Fibroblast of lung (primary cell): ENCODE measurements around the gene TMEM225B. TPM values are rescaled to one million over a fixed set of nuclear protein-coding genes. Genes with fewer than 3 reads are reported as not detected.

Experiments used
- DNase-seq, 2 donors: peaks; one replicate each; pipeline versions ENCODE4 v3.0.0 to v3.0.0-alpha.2; 2010; ENCODE audit warnings: low read depth in 2 of 2
- H2AFZ ChIP-seq: 2 replicates; pipeline ENCODE4 v1.5.1; 2012; ENCODE audit warnings: low read length, control low read depth, inconsistent platforms
- H3K27ac ChIP-seq: 2 replicates; pipeline ENCODE4 v1.5.1; 2011; ENCODE audit warnings: low read length, control low read depth; ENCODE audit not compliant: insufficient read depth
- H3K27me3 ChIP-seq: 2 replicates; pipeline ENCODE4 v1.5.1; 2011; ENCODE audit warnings: mild to moderate bottlenecking, low read length; ENCODE audit not compliant: control insufficient read depth, insufficient read depth
- H3K36me3 ChIP-seq: 2 replicates; pipeline ENCODE4 v1.5.1; 2011; ENCODE audit warnings: low read length; ENCODE audit not compliant: control insufficient read depth, insufficient read depth
- H3K4me1 ChIP-seq: 2 replicates; pipeline ENCODE4 v1.5.1; 2011; ENCODE audit warnings: low read length; ENCODE audit not compliant: control insufficient read depth, insufficient read depth; ENCODE audit errors: extremely low read depth
- H3K4me2 ChIP-seq: 2 replicates; pipeline ENCODE4 v1.5.1; 2011; ENCODE audit warnings: low read length, control low read depth; ENCODE audit not compliant: insufficient read depth; ENCODE audit errors: extremely low read depth
- H3K4me3 ChIP-seq, 4 experiments: fragments of 200-600 bp in 1 of 4; sonication (generic) in 1 of 4; replicated peaks in 1 of 4; 2 replicates each; pipeline ENCODE4 v1.5.1; 2011 to 2016; ENCODE audit warnings: low read length in 4 of 4, low read depth in 3 of 4, mild to moderate bottlenecking in 3 of 4, control low read depth in 2 of 4, inconsistent platforms in 1 of 4, mixed read lengths in 1 of 4; ENCODE audit not compliant: insufficient read depth in 1 of 4; ENCODE audit errors: control extremely low read depth in 1 of 4
- H3K79me2 ChIP-seq: 2 replicates; pipeline ENCODE4 v1.5.1; 2012; ENCODE audit warnings: mild to moderate bottlenecking, low read length, inconsistent platforms; ENCODE audit not compliant: control insufficient read depth, insufficient read depth
- H3K9ac ChIP-seq: 2 replicates; pipeline ENCODE4 v1.5.1; 2011; ENCODE audit warnings: mild to moderate bottlenecking, low read length, control low read depth; ENCODE audit not compliant: insufficient read depth
- H3K9me3 ChIP-seq: 2 replicates; pipeline ENCODE4 v1.5.1; 2012; ENCODE audit warnings: low read depth, low read length; ENCODE audit not compliant: control insufficient read depth, insufficient read depth
- H4K20me1 ChIP-seq: 2 replicates; pipeline ENCODE4 v1.5.1; 2011; ENCODE audit warnings: low read length; ENCODE audit not compliant: control insufficient read depth, insufficient read depth; ENCODE audit errors: extremely low read depth
- CTCF ChIP-seq, 2 donors: IDR thresholded peaks in 1 of 2; conservative IDR thresholded peaks in 1 of 2; 1 replicate in 1 of 2; 2 replicates in 1 of 2; pipeline ENCODE4 v1.5.1; 2011 to 2012; ENCODE audit warnings: low read length in 2 of 2, control low read depth in 1 of 2, inconsistent platforms in 1 of 2, low read depth in 1 of 2, mild to moderate bottlenecking in 1 of 2
- EZH2 ChIP-seq: IDR thresholded peaks from 2 replicates; pipeline ENCODE4 v1.5.1; 2012; ENCODE audit warnings: low read length, control low read depth, mild to moderate bottlenecking; ENCODE audit errors: missing control alignments
- polyA plus RNA-seq, 2 donors: library from polyadenylated mRNA; depleted of rRNA in 1 of 2; stranded (reverse) in 1 of 2; unstranded in 1 of 2; fragments of >200 nt; gene quantifications; 2 replicates each; pipeline ENCODE4 v1.2.1, GENCODE V29; 2011 to 2012; ENCODE audit warnings: missing spikeins in 1 of 2
- total RNA-seq: library from RNA; depleted of rRNA; stranded (reverse); fragments of >200 nt; gene quantifications from 2 replicates; pipeline ENCODE4 v1.2.1, GENCODE V29; 2014

TMEM225B gene
- total and polyA plus RNA-seq, 2 donors (not counting 1 experiment from before 2014, with no cell fraction given), result 1.2 to 1.3 TPM

GRCh38 chr7:99643464-99643863 is 45.4 kb downstream of the TMEM225B start:
- TF ChIP-seq CTCF (conservative IDR thresholded peaks at IDR 0.05 in 1 of 2, IDR thresholded peaks at IDR 0.05 in 1 of 2; ENCODE audit: low read depth in 1 of 2, low read length in 2 of 2) (no peak), EZH2 (no peak)
- H3K4me2 ChIP-seq, result no peak overlapping the region

GRCh38 chr7:99644431-99644830 is 46.4 kb downstream of the TMEM225B start:
- Histone ChIP-seq H3K9me3 (no peaks in the 10 kb centered on the region), H3K4me1 (no peaks in the 10 kb centered on the region), H3K27me3 (no peaks in the 10 kb centered on the region), H2AFZ (no peak overlapping the region), H3K9ac (no peak overlapping the region), H3K36me3 (no peaks in the 10 kb centered on the region), H3K79me2 (no peaks in the 10 kb centered on the region), H3K4me2 (no peak overlapping the region), H3K27ac (no peak overlapping the region), H4K20me1 (no peaks in the 10 kb centered on the region), H3K4me3 (no peak overlapping the region)
- TF ChIP-seq EZH2 (no peak), CTCF (conservative IDR thresholded peaks at IDR 0.05 in 1 of 2, IDR thresholded peaks at IDR 0.05 in 1 of 2; ENCODE audit: low read depth in 1 of 2, low read length in 2 of 2) (no peak)
- no peak for DNase-seq

More at GRCh38 chr7:99643464-99643863, 45.4 kb downstream of the TMEM225B start:
- H4K20me1 ChIP-seq, result no peaks in the 10 kb centered on the region
- H2AFZ ChIP-seq, result no peak overlapping the region
- H3K36me3 ChIP-seq, result no peaks in the 10 kb centered on the region
- no peaks in the 10 kb centered on the region for H3K9me3 ChIP-seq
- H3K27ac ChIP-seq, result no peak overlapping the region
- H3K27me3 ChIP-seq, result no peaks in the 10 kb centered on the region
- no peak overlapping the region for H3K4me3 ChIP-seq
- H3K79me2 ChIP-seq, result no peaks in the 10 kb centered on the region
- no peaks in the 10 kb centered on the region for H3K4me1 ChIP-seq
- DNase-seq, result no peak
- no peak overlapping the region for H3K9ac ChIP-seq

- Histone ChIP-seq H3K9ac (no peak overlapping the region), H3K79me2 (no peaks in the 10 kb centered on the region), H3K4me2 (no peak overlapping the region), H4K20me1 (no peaks in the 10 kb centered on the region), H2AFZ (no peak overlapping the region), H3K27me3 (no peaks in the 10 kb centered on the region), H3K36me3 (no peaks in the 10 kb centered on the region), H3K9me3 (no peaks in the 10 kb centered on the region), H3K4me1 (no peaks in the 10 kb centered on the region), H3K27ac (no peak overlapping the region), H3K4me3 (no peak overlapping the region)
- TF ChIP-seq EZH2 (no peak), CTCF (conservative IDR thresholded peaks at IDR 0.05 in 1 of 2, IDR thresholded peaks at IDR 0.05 in 1 of 2; ENCODE audit: low read depth in 1 of 2, low read length in 2 of 2) (no peak)
- DNase-seq, result no peak
These were observed 47.5 kb downstream of the TMEM225B start for GRCh38 chr7:99645590-99645989.
